ENCODE data around the gene TRMU. TPM values are rescaled to one million over a fixed set of nuclear protein-coding genes. Genes with fewer than 3 reads are reported as not detected.

The TRMU gene
- total RNA-seq, 3 donors from 2014 or later, result 40.5 to 41.5 (median 41.2) TPM

DNA sequence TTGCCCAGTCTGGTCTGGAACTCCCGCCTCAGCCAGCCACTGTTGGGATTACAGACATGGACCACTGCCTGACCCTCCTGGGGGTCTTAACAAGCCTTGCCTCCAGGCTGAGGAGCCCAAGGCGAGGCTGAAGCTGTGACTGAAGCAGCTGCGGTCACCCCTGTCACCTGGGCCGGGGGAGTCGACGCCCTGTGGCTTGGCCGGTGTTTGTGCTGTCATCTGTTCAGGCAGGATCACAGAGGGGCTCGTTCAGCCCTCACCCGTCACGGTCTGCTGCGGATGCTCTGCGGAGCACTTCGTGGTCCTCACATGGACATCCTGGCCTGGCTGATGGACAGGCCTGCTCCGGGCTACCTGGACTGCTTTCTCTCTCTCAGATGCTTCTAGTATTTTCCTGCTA is 23.8 kb downstream of the TRMU start:
- no peaks in the 10 kb centered on the region for H3K4me1 ChIP-seq (ENCODE audit: low read depth)
- no peak overlapping the region for H3K4me3 ChIP-seq
- TF ChIP-seq, protein P1, sequence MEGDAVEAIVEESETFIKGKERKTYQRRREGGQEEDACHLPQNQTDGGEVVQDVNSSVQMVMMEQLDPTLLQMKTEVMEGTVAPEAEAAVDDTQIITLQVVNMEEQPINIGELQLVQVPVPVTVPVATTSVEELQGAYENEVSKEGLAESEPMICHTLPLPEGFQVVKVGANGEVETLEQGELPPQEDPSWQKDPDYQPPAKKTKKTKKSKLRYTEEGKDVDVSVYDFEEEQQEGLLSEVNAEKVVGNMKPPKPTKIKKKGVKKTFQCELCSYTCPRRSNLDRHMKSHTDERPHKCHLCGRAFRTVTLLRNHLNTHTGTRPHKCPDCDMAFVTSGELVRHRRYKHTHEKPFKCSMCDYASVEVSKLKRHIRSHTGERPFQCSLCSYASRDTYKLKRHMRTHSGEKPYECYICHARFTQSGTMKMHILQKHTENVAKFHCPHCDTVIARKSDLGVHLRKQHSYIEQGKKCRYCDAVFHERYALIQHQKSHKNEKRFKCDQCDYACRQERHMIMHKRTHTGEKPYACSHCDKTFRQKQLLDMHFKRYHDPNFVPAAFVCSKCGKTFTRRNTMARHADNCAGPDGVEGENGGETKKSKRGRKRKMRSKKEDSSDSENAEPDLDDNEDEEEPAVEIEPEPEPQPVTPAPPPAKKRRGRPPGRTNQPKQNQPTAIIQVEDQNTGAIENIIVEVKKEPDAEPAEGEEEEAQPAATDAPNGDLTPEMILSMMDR (IDR thresholded peaks at IDR 0.05), result no peak
- peak in 1 of 3 donors; percentile 26 for DNase-seq
- no peak for ATAC-seq
- H3K36me3 ChIP-seq (ENCODE audit: low read depth), result no peaks in the 10 kb centered on the region
- intact Hi-C loops (cut with DNase I, micrococcal nuclease), result loop anchor here in 1 of 2 donors (10.0 kb wide), 1 partner anchor 185 kb away; no protein-coding TSS in a partner anchor
- H3K9me3 ChIP-seq, result no peaks in the 10 kb centered on the region

DNA sequence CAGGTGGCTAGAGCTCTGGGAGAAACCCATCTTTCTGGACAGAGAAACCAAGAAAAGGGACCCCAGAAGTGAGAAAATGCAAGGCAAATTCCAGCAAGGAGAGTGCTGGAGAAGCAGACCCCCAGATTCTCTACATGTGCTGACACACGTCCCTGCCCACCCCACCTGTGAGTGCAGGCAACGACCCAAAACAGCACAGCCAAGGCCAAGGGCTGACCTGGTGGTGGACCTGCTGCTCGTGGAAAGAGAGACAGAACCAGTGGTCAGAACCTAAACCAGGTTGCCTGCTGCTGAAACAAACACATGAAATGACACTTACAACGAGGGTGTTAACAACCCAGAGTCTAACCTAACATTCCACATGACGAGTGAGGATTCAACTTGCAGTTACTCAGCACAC is 24.6 kb downstream of the TRMU start:
- no peaks in the 10 kb centered on the region for H3K36me3 ChIP-seq (ENCODE audit: low read depth)
- ATAC-seq (no peak), DNase-seq (peak in 1 of 3 donors; percentile 13)
- intact Hi-C loops (cut with DNase I, micrococcal nuclease), result no loop called here
- TF ChIP-seq, protein P1 (IDR thresholded peaks at IDR 0.05), result no peak
- no peaks in the 10 kb centered on the region for H3K9me3 ChIP-seq
- no peaks in the 10 kb centered on the region for H3K4me1 ChIP-seq (ENCODE audit: low read depth)
- no peak overlapping the region for H3K4me3 ChIP-seq

DNA sequence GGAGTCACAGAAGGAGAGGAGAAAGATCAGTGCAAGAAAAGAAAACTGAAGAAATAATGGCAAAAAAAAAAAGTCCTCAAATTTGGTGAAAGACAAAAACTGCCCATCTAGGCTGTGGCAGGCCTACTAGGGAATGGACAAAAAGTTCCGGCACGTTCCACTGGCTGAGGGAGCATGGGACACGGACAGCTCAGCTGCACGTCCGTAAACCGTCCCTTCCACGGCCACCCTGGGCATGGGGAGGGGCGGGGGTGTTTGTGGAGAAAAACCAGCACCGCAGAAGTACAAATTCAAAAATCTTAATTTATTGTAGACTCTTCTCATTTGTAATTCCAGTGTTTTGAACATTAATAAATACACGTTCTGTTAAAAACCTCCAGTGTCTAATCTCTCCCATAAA is 25.4 kb downstream of the TRMU start:
- ATAC-seq (no peak), DNase-seq (peak in 1 of 3 donors; percentile 7)
- no peaks in the 10 kb centered on the region for H3K4me1 ChIP-seq (ENCODE audit: low read depth)
- intact Hi-C loops (cut with DNase I, micrococcal nuclease), result no loop called here
- no peaks in the 10 kb centered on the region for H3K9me3 ChIP-seq
- TF ChIP-seq, protein P1 (IDR thresholded peaks at IDR 0.05), result no peak
- no peak overlapping the region for H3K4me3 ChIP-seq
- H3K36me3 ChIP-seq (ENCODE audit: low read depth), result no peaks in the 10 kb centered on the region

DNA sequence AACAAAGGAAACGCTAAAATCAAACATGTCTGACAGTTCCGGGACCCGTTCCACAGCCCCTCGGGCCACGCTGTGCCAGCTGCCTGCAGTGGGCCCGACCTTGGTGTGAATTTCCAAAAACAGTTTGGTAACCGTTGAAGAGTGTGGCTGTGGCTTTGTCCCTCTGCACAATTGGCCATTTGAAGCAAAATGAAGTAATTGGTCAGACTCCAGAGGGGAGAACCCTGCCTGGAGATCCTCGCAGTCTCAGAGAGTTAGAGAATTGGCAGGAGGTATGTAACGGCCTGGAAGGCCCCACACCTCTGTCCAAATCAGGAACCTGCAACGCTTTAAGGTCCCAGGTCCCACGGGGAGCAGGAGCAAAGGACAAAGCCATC is 26.3 kb downstream of the TRMU start:
- Histone ChIP-seq H3K9me3 (no peaks in the 10 kb centered on the region), H3K4me1 (ENCODE audit: low read depth) (no peaks in the 10 kb centered on the region), H3K36me3 (ENCODE audit: low read depth) (no peaks in the 10 kb centered on the region), H3K4me3 (no peak overlapping the region)
- DNase-seq (peak in 1 of 3 donors; percentile 7), ATAC-seq (no peak)
- TF ChIP-seq, protein P1 (IDR thresholded peaks at IDR 0.05), result no peak
- intact Hi-C loops (cut with DNase I, micrococcal nuclease), result no loop called here

DNA sequence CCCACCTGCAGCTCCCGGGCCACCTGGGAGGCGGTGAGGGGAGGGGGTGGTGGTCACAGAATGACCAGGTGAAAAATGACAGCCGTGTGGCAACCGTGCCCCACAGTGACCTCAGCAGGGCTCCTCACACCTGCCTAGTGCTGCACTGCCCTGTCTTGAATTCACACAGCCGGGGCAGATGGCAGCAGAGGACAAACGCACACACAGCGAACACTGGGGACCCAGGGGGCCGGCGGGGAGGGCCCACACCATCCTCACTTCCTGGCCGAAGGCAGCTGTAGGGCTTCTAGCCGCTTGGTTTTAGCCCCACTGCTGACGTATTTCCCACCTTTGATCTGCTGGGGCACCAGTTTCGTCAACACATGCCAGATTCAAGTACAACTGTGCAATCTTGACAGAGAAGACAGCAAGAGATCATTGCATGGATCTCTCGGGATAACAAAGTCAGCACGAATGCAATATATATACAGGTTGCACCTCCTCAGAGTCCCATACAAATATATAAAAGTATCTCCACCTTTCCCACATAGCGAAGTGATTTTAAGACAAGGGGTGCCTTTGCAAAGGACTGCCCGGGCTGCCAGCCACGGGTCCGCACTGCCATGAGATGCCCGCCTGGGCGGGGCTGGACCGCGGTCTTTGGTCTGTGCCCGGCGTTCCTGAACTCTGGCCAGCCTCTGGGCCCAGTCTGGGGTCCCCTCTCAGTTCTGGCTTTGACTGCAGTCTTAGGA is 26.9 kb downstream of the TRMU start:
- TF ChIP-seq, protein P1 (IDR thresholded peaks at IDR 0.05), result no peak
- ATAC-seq (no peak), DNase-seq (peak in 1 of 3 donors; percentile 18)
- Histone ChIP-seq H3K36me3 (ENCODE audit: low read depth) (no peaks in the 10 kb centered on the region), H3K4me3 (no peak overlapping the region), H3K9me3 (no peaks in the 10 kb centered on the region), H3K4me1 (ENCODE audit: low read depth) (no peaks in the 10 kb centered on the region)
- intact Hi-C loops (cut with DNase I, micrococcal nuclease), result no loop called here
